ENCODE data around the gene RNF10.

DNA sequence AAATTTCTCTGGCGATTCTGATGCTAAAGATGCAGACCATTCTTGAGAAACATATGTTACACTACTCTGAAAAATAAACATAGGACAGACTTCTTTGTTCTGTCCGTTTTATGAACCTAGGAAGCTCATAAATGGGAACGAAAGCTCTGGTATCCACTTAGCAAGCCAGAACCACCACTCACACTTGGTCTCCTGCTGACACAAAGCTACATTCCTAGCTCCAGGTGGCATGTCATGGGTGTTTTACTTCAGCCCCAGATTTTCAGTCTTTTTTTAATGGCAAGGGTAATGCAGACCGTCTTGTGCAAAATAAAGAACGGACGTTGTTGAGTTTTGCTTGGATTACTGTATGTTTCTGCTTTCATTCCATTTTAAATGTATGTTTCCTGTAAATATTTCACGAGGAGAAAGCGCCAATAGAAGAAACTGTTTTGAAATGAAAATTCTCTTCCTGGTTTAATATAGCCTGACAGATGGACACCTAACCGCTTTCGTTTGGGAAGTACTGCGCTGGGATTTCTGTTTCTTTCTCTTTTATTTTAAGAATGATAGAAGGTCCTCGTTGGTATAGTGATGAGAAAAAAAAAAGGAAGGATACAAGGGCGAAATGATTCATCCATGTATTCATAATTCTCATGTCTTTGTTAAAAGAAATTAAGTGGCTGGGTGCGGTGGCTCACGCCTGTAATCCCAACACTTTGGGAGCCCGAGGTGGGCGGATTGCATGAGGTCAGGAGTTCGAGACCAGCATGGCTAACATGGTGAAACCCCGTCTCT is 4.3 kb upstream of the RNF10 start:
- TF ChIP-seq, protein P1, sequence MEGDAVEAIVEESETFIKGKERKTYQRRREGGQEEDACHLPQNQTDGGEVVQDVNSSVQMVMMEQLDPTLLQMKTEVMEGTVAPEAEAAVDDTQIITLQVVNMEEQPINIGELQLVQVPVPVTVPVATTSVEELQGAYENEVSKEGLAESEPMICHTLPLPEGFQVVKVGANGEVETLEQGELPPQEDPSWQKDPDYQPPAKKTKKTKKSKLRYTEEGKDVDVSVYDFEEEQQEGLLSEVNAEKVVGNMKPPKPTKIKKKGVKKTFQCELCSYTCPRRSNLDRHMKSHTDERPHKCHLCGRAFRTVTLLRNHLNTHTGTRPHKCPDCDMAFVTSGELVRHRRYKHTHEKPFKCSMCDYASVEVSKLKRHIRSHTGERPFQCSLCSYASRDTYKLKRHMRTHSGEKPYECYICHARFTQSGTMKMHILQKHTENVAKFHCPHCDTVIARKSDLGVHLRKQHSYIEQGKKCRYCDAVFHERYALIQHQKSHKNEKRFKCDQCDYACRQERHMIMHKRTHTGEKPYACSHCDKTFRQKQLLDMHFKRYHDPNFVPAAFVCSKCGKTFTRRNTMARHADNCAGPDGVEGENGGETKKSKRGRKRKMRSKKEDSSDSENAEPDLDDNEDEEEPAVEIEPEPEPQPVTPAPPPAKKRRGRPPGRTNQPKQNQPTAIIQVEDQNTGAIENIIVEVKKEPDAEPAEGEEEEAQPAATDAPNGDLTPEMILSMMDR (IDR thresholded peaks at IDR 0.05 in 4 of 5, conservative IDR thresholded peaks at IDR 0.05 in 1 of 5): no peak
- no peak for TF ChIP-seq POLR2A (IDR thresholded peaks at IDR 0.05)

Measured in gastrocnemius medialis (tissue), 4 donors.